SJSA1 (cell line): Measurements from ENCODE around the gene ATL3. TPM values are rescaled to one million over a fixed set of nuclear protein-coding genes. Genes with fewer than 3 reads are reported as not detected.
A peak's percentile ranks its signal among the peaks of the same experiment; 100 is the strongest.
"Not testable (repeated sequence)": the region's sequence is repeated elsewhere in the genome, so short reads cannot be mapped to it uniquely, and the experiment has no call there.

Experiments used
- DNase-seq, 2 experiments: peaks; one replicate each; pipeline ENCODE4 v3.0.0-alpha.2; 2015 to 2020; ENCODE audit warnings: low spot score in 2 of 2, low read depth in 1 of 2
- H3K27ac ChIP-seq: fragments of 250-450 bp; sonication (Bioruptor Pico); 2 replicates; pipeline ENCODE4 v1.5.1; 2020; ENCODE audit warnings: mild to moderate bottlenecking, moderate library complexity
- H3K27me3 ChIP-seq: fragments of 250-450 bp; sonication (Bioruptor Pico); replicated peaks from 2 replicates; pipeline ENCODE4 v1.5.1; 2020; ENCODE audit warnings: mild to moderate bottlenecking, moderate library complexity
- H3K36me3 ChIP-seq: fragments of 250-450 bp; sonication (Bioruptor Pico); 2 replicates; pipeline ENCODE4 v1.5.1; 2020; ENCODE audit warnings: mild to moderate bottlenecking
- H3K4me1 ChIP-seq: fragments of 250-450 bp; sonication (Bioruptor Pico); replicated peaks from 2 replicates; pipeline ENCODE4 v1.6.1; 2021; ENCODE audit warnings: mild to moderate bottlenecking
- H3K4me3 ChIP-seq: fragments of 250-450 bp; sonication (Bioruptor Pico); 2 replicates; pipeline ENCODE4 v1.5.1; 2020; ENCODE audit warnings: mild to moderate bottlenecking
- H3K9me3 ChIP-seq: fragments of 250-450 bp; sonication (Bioruptor Pico); replicated peaks from 2 replicates; pipeline ENCODE4 v1.5.1; 2020; ENCODE audit warnings: mild to moderate bottlenecking
- total RNA-seq: library from RNA; depleted of rRNA; stranded (reverse); fragments of >200 nt; shearing (Covaris generic); gene quantifications from 2 replicates; pipeline ENCODE4 v1.2.3, GENCODE V29; 2014; rRNA removed

The ATL3 gene
- total RNA-seq, 1 experiment from 2014 or later, result 183 TPM

DNA sequence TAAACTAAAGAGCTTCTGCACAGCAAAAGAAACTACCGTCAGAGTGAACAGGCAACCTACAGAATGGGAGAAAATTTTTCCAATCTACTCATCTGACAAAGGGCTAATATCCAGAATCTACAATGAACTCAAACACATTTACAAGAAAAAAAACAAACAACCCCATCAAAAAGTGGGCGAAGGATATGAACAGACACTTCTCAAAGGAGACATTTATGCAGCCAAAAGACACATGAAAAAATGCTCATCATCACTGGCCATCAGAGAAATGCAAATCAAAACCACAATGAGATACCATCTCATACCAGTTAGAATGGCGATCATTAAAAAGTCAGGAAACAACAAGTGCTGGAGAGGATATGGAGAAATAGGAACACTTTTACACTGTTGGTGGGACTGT is 92.3 kb downstream of the ATL3 start:
- Histone ChIP-seq H3K9me3 (peaks cover 15% of the 10 kb centered on the region), H3K36me3 (peaks cover 44% of the 10 kb centered on the region), H3K4me1 (peaks cover 23% of the 10 kb centered on the region)
- H3K27ac ChIP-seq, DNase-seq, H3K4me3 ChIP-seq, H3K27me3 ChIP-seq: not testable (repeated sequence)

DNA sequence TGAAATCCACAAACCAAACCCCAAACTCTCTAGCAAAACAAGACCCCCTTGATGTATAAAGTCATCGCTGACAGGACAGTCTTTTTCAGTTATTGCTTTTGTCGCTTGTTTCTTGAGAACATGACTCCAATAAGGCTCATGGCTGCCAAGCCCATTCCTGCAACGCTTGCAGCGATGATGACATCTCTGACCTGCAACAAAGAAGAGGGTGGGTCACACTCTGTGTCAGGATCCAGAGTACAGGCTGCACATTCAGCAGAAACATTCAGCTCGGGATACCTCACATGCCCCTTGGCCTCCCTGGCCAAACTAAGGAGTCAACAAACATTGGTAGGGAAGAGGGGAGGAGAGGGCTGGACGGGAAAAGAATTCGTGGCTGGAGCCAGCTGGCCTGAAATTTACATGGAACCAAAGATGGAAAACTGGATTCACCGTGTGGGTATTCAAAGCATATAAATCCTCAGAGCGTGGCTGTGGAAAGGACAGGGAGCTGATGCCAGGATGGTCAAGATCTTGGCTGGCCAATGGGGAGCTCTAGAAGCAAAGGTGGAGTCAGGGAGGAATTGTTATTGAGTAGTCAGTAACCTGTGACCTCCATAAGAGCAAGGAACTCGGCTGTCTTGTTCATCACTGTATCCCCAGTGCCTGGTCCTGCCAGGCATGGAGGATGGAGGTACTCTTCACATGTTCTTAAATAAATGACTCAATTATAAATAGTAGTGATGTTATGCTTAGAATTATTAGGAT is 96.1 kb downstream of the ATL3 start:
- Histone ChIP-seq H3K27ac (peak overlapping the region; percentile 74), H3K9me3 (peaks cover 2% of the 10 kb centered on the region; the same call in 1 of the 2 replicates), H3K4me3 (peak overlapping the region; percentile 20), H3K4me1 (peaks cover 25% of the 10 kb centered on the region), H3K27me3 (no peaks in the 10 kb centered on the region), H3K36me3 (peaks cover 16% of the 10 kb centered on the region)
- DNase-seq, result peak in 1 of 2 experiments; percentile 69

Other genes with a start within 250 kb of the ATL3 start
- gene PLAAT5, start 180.2 kb downstream of the ATL3 start, total RNA-seq, result 0.24 TPM in 1 of 2 replicates, not detected in the other
- gene LGALS12, start 165.3 kb downstream of the ATL3 start, total RNA-seq, result 0.25 and 0.39 TPM in 2 replicates
- gene PLAAT4, start 134.6 kb downstream of the ATL3 start, total RNA-seq, result 32.1 and 37.3 TPM in 2 replicates
- 0.39 TPM in 1 of 2 replicates, not detected in the other for gene PLAAT2, start 108.0 kb downstream of the ATL3 start, total RNA-seq
- 55.8 and 63.8 TPM in 2 replicates for gene PLAAT3, start 56.9 kb downstream of the ATL3 start, total RNA-seq
- gene RTN3, start 10.1 kb upstream of the ATL3 start, total RNA-seq, result 71.7 and 93.9 TPM in 2 replicates
- gene ZFTA, start 97.4 kb upstream of the ATL3 start, total RNA-seq, result 28.7 and 29.5 TPM in 2 replicates
- 89.3 and 95.5 TPM in 2 replicates for gene SPINDOC, start 142.1 kb upstream of the ATL3 start, total RNA-seq
- gene MARK2, start 167.7 kb upstream of the ATL3 start, total RNA-seq, result 23.1 and 29.6 TPM in 2 replicates
- 1.5 and 1.6 TPM in 2 replicates for gene RCOR2, start 245.8 kb upstream of the ATL3 start, total RNA-seq